Endothelial cell of umbilical vein (primary cell): Measurements from ENCODE around the gene P4HB. TPM values are rescaled to one million over a fixed set of nuclear protein-coding genes. Genes with fewer than 3 reads are reported as not detected.

Experiments
- BruUV-seq: library from RNA; stranded (reverse); fragments of 400-500 nt; replicated peaks from 2 replicates; lab custom pipeline; 2021; lab: Mats Ljungman, UMichigan
- CTCF ChIA-PET: fragments of 300-600, 350-600 bp; sonication (Branson Sonifier 250); formaldehyde crosslinking; loops from one replicate; lab custom pipeline; 2021; ENCODE audit warnings: antibody characterized with exemption, inconsistent platforms; lab: Charles Lee
- POLR2A ChIA-PET: fragments of 300-600, 350-600 bp; sonication (Branson Sonifier 250); formaldehyde crosslinking; loops from one replicate; lab custom pipeline; 2021; ENCODE audit warnings: antibody characterized with exemption, inconsistent platforms; lab: Charles Lee
- DNase-seq: peaks from one replicate; pipeline ENCODE4 v3.0.0-alpha.2; 2011; ENCODE audit warnings: low read depth, low spot score
- FAIRE-seq: peaks from 2 replicates; lab custom pipeline; 2011; peaks lifted over from hg19 to GRCh38; lab: Jason Lieb, UNC
- H2AFZ ChIP-seq: 2 replicates; pipeline ENCODE4 v1.6.0; 2012; ENCODE audit warnings: low read depth, low read length, control low read depth, inconsistent platforms
- H3K27ac ChIP-seq: 2 replicates; pipeline ENCODE4 v1.5.1; 2011; ENCODE audit warnings: low read depth, mild to moderate bottlenecking, control low read depth, low read length, moderate library complexity; ENCODE audit not compliant: insufficient read depth
- H3K27me3 ChIP-seq, 2 experiments: 2 replicates each; pipeline versions ENCODE4 v1.6.0 to v1.6.1; 2011; ENCODE audit warnings: low read length in 2 of 2, mixed read lengths in 1 of 2; ENCODE audit not compliant: control insufficient read depth in 2 of 2, insufficient read depth in 2 of 2
- H3K36me3 ChIP-seq, 2 experiments: 2 replicates in 1 of 2; 3 replicates in 1 of 2; pipeline ENCODE4 v1.5.1; 2011; ENCODE audit warnings: low read length in 2 of 2, mild to moderate bottlenecking in 1 of 2, moderate library complexity in 1 of 2; ENCODE audit not compliant: control insufficient read depth in 2 of 2, insufficient read depth in 2 of 2; ENCODE audit errors: extremely low read depth in 1 of 2
- H3K4me1 ChIP-seq: 3 replicates; pipeline ENCODE4 v1.5.1; 2011; ENCODE audit warnings: mild to moderate bottlenecking, low read length; ENCODE audit not compliant: control insufficient read depth, insufficient read depth; ENCODE audit errors: extremely low read depth
- H3K4me2 ChIP-seq: 2 replicates; pipeline ENCODE4 v1.6.1; 2011; ENCODE audit warnings: low read length, control low read depth, mixed read lengths; ENCODE audit not compliant: insufficient read depth
- H3K4me3 ChIP-seq, 3 experiments: fragments of 200-600 bp in 1 of 3; sonication (generic), shearing (Covaris generic) in 1 of 3; replicated peaks in 1 of 3; 2 replicates each; pipeline ENCODE4 v1.5.1; 2011 to 2016; ENCODE audit warnings: control low read depth in 3 of 3, low read length in 3 of 3, mild to moderate bottlenecking in 2 of 3, inconsistent platforms in 1 of 3, low read depth in 1 of 3, moderate library complexity in 1 of 3; ENCODE audit not compliant: insufficient read depth in 1 of 3
- H3K79me2 ChIP-seq: 2 replicates; pipeline ENCODE4 v1.6.0; 2012; ENCODE audit warnings: low read length, inconsistent platforms; ENCODE audit not compliant: control insufficient read depth, insufficient read depth
- H3K9ac ChIP-seq: replicated peaks from 2 replicates; pipeline ENCODE3; 2011; ENCODE audit warnings: low read length, control low read depth; ENCODE audit not compliant: insufficient read depth; ENCODE audit errors: extremely low read depth
- H3K9me1 ChIP-seq: replicated peaks from 3 replicates; pipeline ENCODE4 v1.6.0; 2011; ENCODE audit warnings: mild to moderate bottlenecking, low read length; ENCODE audit not compliant: control insufficient read depth, insufficient read depth; ENCODE audit errors: extremely low read depth
- H3K9me3 ChIP-seq: replicated peaks from 2 replicates; pipeline ENCODE4 v1.5.1; 2012; ENCODE audit warnings: low read length, inconsistent platforms; ENCODE audit not compliant: control insufficient read depth, insufficient read depth
- H4K20me1 ChIP-seq: replicated peaks from 2 replicates; pipeline ENCODE3; 2011; ENCODE audit warnings: mild to moderate bottlenecking, low read length; ENCODE audit not compliant: control insufficient read depth, insufficient read depth; ENCODE audit errors: extremely low read depth
- CTCF ChIP-seq, 2 donors: IDR thresholded peaks; 1 replicate in 1 of 2; 2 replicates in 1 of 2; pipeline ENCODE4 v1.5.1; 2011; ENCODE audit warnings: low read length in 2 of 2, mild to moderate bottlenecking in 2 of 2, moderate library complexity in 2 of 2, control low read depth in 1 of 2, inconsistent platforms in 1 of 2, low read depth in 1 of 2; ENCODE audit not compliant: insufficient read depth in 1 of 2; ENCODE audit errors: extremely low read depth in 1 of 2
- EZH2 ChIP-seq: IDR thresholded peaks from 2 replicates; pipeline ENCODE4 v1.6.1; 2012; ENCODE audit warnings: borderline replicate concordance, low read depth, mild to moderate bottlenecking, moderate library complexity, low read length, inconsistent platforms; ENCODE audit not compliant: severe bottlenecking
- FOS ChIP-seq: IDR thresholded peaks from 2 replicates; pipeline ENCODE4 v1.6.1; 2011; ENCODE audit warnings: mild to moderate bottlenecking, low read length, moderate library complexity, borderline replicate concordance; ENCODE audit not compliant: insufficient read depth
- GATA2 ChIP-seq: IDR thresholded peaks from 2 replicates; pipeline ENCODE4 v1.7.0; 2011; ENCODE audit warnings: low read depth, mild to moderate bottlenecking, moderate library complexity, mixed read lengths, low read length; ENCODE audit not compliant: insufficient read length, insufficient read depth
- JUN ChIP-seq: IDR thresholded peaks from 2 replicates; pipeline ENCODE4 v1.6.1; 2011; ENCODE audit warnings: borderline replicate concordance, low read depth; ENCODE audit not compliant: insufficient read length, insufficient read depth
- MYC ChIP-seq: IDR thresholded peaks from one replicate; pipeline ENCODE4 v1.6.1; 2011; ENCODE audit warnings: mild to moderate bottlenecking, low read depth, low read length
- POLR2A ChIP-seq: IDR thresholded peaks from 2 replicates; pipeline ENCODE4 v1.6.1; 2012; ENCODE audit warnings: low read depth, mild to moderate bottlenecking, control low read depth, low read length
- POLR2AphosphoS5 ChIP-seq: IDR thresholded peaks from 2 replicates; pipeline ENCODE4 v1.6.1; 2012; ENCODE audit warnings: low read depth, mild to moderate bottlenecking, control low read depth, low read length, moderate library complexity; ENCODE audit not compliant: insufficient read depth
- dilution Hi-C: fragments of 300-500 bp; cut with MboI; formaldehyde crosslinking; loops from one replicate; pipeline ENCODE4 v1.15.0; 2019; ENCODE audit warnings: low sequenced_read_pairs; ENCODE audit not compliant: extremely low pct_ligation_motif_present
- intact Hi-C: fragments of 100-400 bp; cut with micrococcal nuclease; formaldehyde crosslinking; loops from one replicate; pipeline ENCODE4 v1.10.0; 2022
- polyA plus RNA-seq, 4 experiments: library from polyadenylated mRNA; depleted of rRNA in 3 of 4; stranded (reverse) in 3 of 4; unstranded in 1 of 4; fragments of >200 nt; gene quantifications; 2 replicates each; pipeline versions ENCODE4 v1.2.1 to v1.2.3, GENCODE V29; 2011 to 2012; ENCODE audit warnings: missing spikeins in 1 of 4
- total RNA-seq: library from RNA; stranded (reverse); gene quantifications from 2 replicates; pipeline ENCODE4 v1.2.3, GENCODE V29; 2021
- TF ChIP-seq, protein P1 (sequence below): IDR thresholded peaks from 2 replicates; pipeline ENCODE4 v1.6.1; 2011; ENCODE audit not compliant: insufficient read depth, insufficient read length

Gene P4HB
- total and polyA plus RNA-seq, 2 donors (not counting 3 experiments of a cell fraction or from before 2014, with no cell fraction given): 201 to 988 TPM

GRCh38 chr17:81877569-81877968 is 17.2 kb upstream of the P4HB start:
- no peaks in the 10 kb centered on the region for H3K9me1 ChIP-seq
- no peaks in the 10 kb centered on the region for H4K20me1 ChIP-seq
- POLR2A ChIA-PET: no interaction called here
- no peak overlapping the region for H3K4me3 ChIP-seq
- TF ChIP-seq EZH2: no peak
- TF ChIP-seq GATA2: no peak
- TF ChIP-seq, protein P1, sequence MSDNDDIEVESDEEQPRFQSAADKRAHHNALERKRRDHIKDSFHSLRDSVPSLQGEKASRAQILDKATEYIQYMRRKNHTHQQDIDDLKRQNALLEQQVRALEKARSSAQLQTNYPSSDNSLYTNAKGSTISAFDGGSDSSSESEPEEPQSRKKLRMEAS: no peak
- no peak for TF ChIP-seq JUN
- TF ChIP-seq POLR2A: no peak
- TF ChIP-seq FOS: no peak
- TF ChIP-seq MYC: no peak
- no peak for TF ChIP-seq POLR2AphosphoS5
- no peak for TF ChIP-seq CTCF (IDR thresholded peaks at IDR 0.05; ENCODE audit: extremely low read depth in 1 of 2, insufficient read depth in 1 of 2, low read depth in 1 of 2, low read length in 2 of 2)
- H3K9me3 ChIP-seq: no peaks in the 10 kb centered on the region
- no peaks in the 10 kb centered on the region for H3K79me2 ChIP-seq
- intact Hi-C loops (no loop called here), dilution Hi-C loops (no loop called here)
- H3K36me3 ChIP-seq: peaks cover 3 to 4% of the 10 kb centered on the region in 2 experiments
- no TSS peak for BruUV-seq
- CTCF ChIA-PET: no interaction called here
- no peak overlapping the region for H3K27ac ChIP-seq
- H3K27me3 ChIP-seq: no peaks in the 10 kb centered on the region
- no peak overlapping the region for H2AFZ ChIP-seq
- FAIRE-seq (no peak), DNase-seq (no peak)
- H3K4me1 ChIP-seq: no peaks in the 10 kb centered on the region
- no peak overlapping the region for H3K4me2 ChIP-seq
- no peak overlapping the region for H3K9ac ChIP-seq
